ENCODE results near the gene TMEM47.

GRCh38 chrX:34580069-34580468 lies 77.0 kb downstream of the TMEM47 start:
- no peak for TF ChIP-seq CTCF (IDR thresholded peaks at IDR 0.05)
- TF ChIP-seq EP300 (IDR thresholded peaks at IDR 0.05), result no peak
- no peak for TF ChIP-seq POLR2A (IDR thresholded peaks at IDR 0.05)
- no peak for TF ChIP-seq POLR2AphosphoS5 (IDR thresholded peaks at IDR 0.05)
